Endothelial cell of umbilical vein (primary cell): ENCODE data around the gene SMCHD1. TPM values are rescaled to one million over a fixed set of nuclear protein-coding genes. Genes with fewer than 3 reads are reported as not detected.
A peak's percentile ranks its signal among the peaks of the same experiment; 100 is the strongest.

Source experiments
- BruUV-seq: library from RNA; stranded (reverse); fragments of 400-500 nt; replicated peaks from 2 replicates; lab custom pipeline; 2021; lab: Mats Ljungman, UMichigan
- CTCF ChIA-PET: fragments of 300-600, 350-600 bp; sonication (Branson Sonifier 250); formaldehyde crosslinking; loops from one replicate; lab custom pipeline; 2021; ENCODE audit warnings: antibody characterized with exemption, inconsistent platforms; lab: Charles Lee
- POLR2A ChIA-PET: fragments of 300-600, 350-600 bp; sonication (Branson Sonifier 250); formaldehyde crosslinking; loops from one replicate; lab custom pipeline; 2021; ENCODE audit warnings: antibody characterized with exemption, inconsistent platforms; lab: Charles Lee
- DNase-seq: peaks from one replicate; pipeline ENCODE4 v3.0.0-alpha.2; 2011; ENCODE audit warnings: low read depth, low spot score
- FAIRE-seq: peaks from 2 replicates; lab custom pipeline; 2011; peaks lifted over from hg19 to GRCh38; lab: Jason Lieb, UNC
- H2AFZ ChIP-seq: 2 replicates; pipeline ENCODE4 v1.6.0; 2012; ENCODE audit warnings: low read depth, low read length, control low read depth, inconsistent platforms
- H3K27ac ChIP-seq: 2 replicates; pipeline ENCODE4 v1.5.1; 2011; ENCODE audit warnings: low read depth, mild to moderate bottlenecking, control low read depth, low read length, moderate library complexity; ENCODE audit not compliant: insufficient read depth
- H3K27me3 ChIP-seq, 2 experiments: 2 replicates each; pipeline versions ENCODE4 v1.6.0 to v1.6.1; 2011; ENCODE audit warnings: low read length in 2 of 2, mixed read lengths in 1 of 2; ENCODE audit not compliant: control insufficient read depth in 2 of 2, insufficient read depth in 2 of 2
- H3K36me3 ChIP-seq, 2 experiments: 2 replicates in 1 of 2; 3 replicates in 1 of 2; pipeline ENCODE4 v1.5.1; 2011; ENCODE audit warnings: low read length in 2 of 2, mild to moderate bottlenecking in 1 of 2, moderate library complexity in 1 of 2; ENCODE audit not compliant: control insufficient read depth in 2 of 2, insufficient read depth in 2 of 2; ENCODE audit errors: extremely low read depth in 1 of 2
- H3K4me1 ChIP-seq: 3 replicates; pipeline ENCODE4 v1.5.1; 2011; ENCODE audit warnings: mild to moderate bottlenecking, low read length; ENCODE audit not compliant: control insufficient read depth, insufficient read depth; ENCODE audit errors: extremely low read depth
- H3K4me2 ChIP-seq: 2 replicates; pipeline ENCODE4 v1.6.1; 2011; ENCODE audit warnings: low read length, control low read depth, mixed read lengths; ENCODE audit not compliant: insufficient read depth
- H3K4me3 ChIP-seq, 3 experiments: fragments of 200-600 bp in 1 of 3; sonication (generic), shearing (Covaris generic) in 1 of 3; replicated peaks in 1 of 3; 2 replicates each; pipeline ENCODE4 v1.5.1; 2011 to 2016; ENCODE audit warnings: control low read depth in 3 of 3, low read length in 3 of 3, mild to moderate bottlenecking in 2 of 3, inconsistent platforms in 1 of 3, low read depth in 1 of 3, moderate library complexity in 1 of 3; ENCODE audit not compliant: insufficient read depth in 1 of 3
- H3K79me2 ChIP-seq: 2 replicates; pipeline ENCODE4 v1.6.0; 2012; ENCODE audit warnings: low read length, inconsistent platforms; ENCODE audit not compliant: control insufficient read depth, insufficient read depth
- H3K9ac ChIP-seq: replicated peaks from 2 replicates; pipeline ENCODE3; 2011; ENCODE audit warnings: low read length, control low read depth; ENCODE audit not compliant: insufficient read depth; ENCODE audit errors: extremely low read depth
- H3K9me1 ChIP-seq: replicated peaks from 3 replicates; pipeline ENCODE4 v1.6.0; 2011; ENCODE audit warnings: mild to moderate bottlenecking, low read length; ENCODE audit not compliant: control insufficient read depth, insufficient read depth; ENCODE audit errors: extremely low read depth
- H3K9me3 ChIP-seq: replicated peaks from 2 replicates; pipeline ENCODE4 v1.5.1; 2012; ENCODE audit warnings: low read length, inconsistent platforms; ENCODE audit not compliant: control insufficient read depth, insufficient read depth
- H4K20me1 ChIP-seq: replicated peaks from 2 replicates; pipeline ENCODE3; 2011; ENCODE audit warnings: mild to moderate bottlenecking, low read length; ENCODE audit not compliant: control insufficient read depth, insufficient read depth; ENCODE audit errors: extremely low read depth
- EZH2 ChIP-seq: IDR thresholded peaks from 2 replicates; pipeline ENCODE4 v1.6.1; 2012; ENCODE audit warnings: borderline replicate concordance, low read depth, mild to moderate bottlenecking, moderate library complexity, low read length, inconsistent platforms; ENCODE audit not compliant: severe bottlenecking
- FOS ChIP-seq: IDR thresholded peaks from 2 replicates; pipeline ENCODE4 v1.6.1; 2011; ENCODE audit warnings: mild to moderate bottlenecking, low read length, moderate library complexity, borderline replicate concordance; ENCODE audit not compliant: insufficient read depth
- GATA2 ChIP-seq: IDR thresholded peaks from 2 replicates; pipeline ENCODE4 v1.7.0; 2011; ENCODE audit warnings: low read depth, mild to moderate bottlenecking, moderate library complexity, mixed read lengths, low read length; ENCODE audit not compliant: insufficient read length, insufficient read depth
- JUN ChIP-seq: IDR thresholded peaks from 2 replicates; pipeline ENCODE4 v1.6.1; 2011; ENCODE audit warnings: borderline replicate concordance, low read depth; ENCODE audit not compliant: insufficient read length, insufficient read depth
- MYC ChIP-seq: IDR thresholded peaks from one replicate; pipeline ENCODE4 v1.6.1; 2011; ENCODE audit warnings: mild to moderate bottlenecking, low read depth, low read length
- POLR2A ChIP-seq: IDR thresholded peaks from 2 replicates; pipeline ENCODE4 v1.6.1; 2012; ENCODE audit warnings: low read depth, mild to moderate bottlenecking, control low read depth, low read length
- POLR2AphosphoS5 ChIP-seq: IDR thresholded peaks from 2 replicates; pipeline ENCODE4 v1.6.1; 2012; ENCODE audit warnings: low read depth, mild to moderate bottlenecking, control low read depth, low read length, moderate library complexity; ENCODE audit not compliant: insufficient read depth
- dilution Hi-C: fragments of 300-500 bp; cut with MboI; formaldehyde crosslinking; loops from one replicate; pipeline ENCODE4 v1.15.0; 2019; ENCODE audit warnings: low sequenced_read_pairs; ENCODE audit not compliant: extremely low pct_ligation_motif_present
- intact Hi-C: fragments of 100-400 bp; cut with micrococcal nuclease; formaldehyde crosslinking; loops from one replicate; pipeline ENCODE4 v1.10.0; 2022
- polyA plus RNA-seq, 4 experiments: library from polyadenylated mRNA; depleted of rRNA in 3 of 4; stranded (reverse) in 3 of 4; unstranded in 1 of 4; fragments of >200 nt; gene quantifications; 2 replicates each; pipeline versions ENCODE4 v1.2.1 to v1.2.3, GENCODE V29; 2011 to 2012; ENCODE audit warnings: missing spikeins in 1 of 4
- total RNA-seq: library from RNA; stranded (reverse); gene quantifications from 2 replicates; pipeline ENCODE4 v1.2.3, GENCODE V29; 2021
- TF ChIP-seq, protein P1 (sequence below): IDR thresholded peaks from 2 replicates; pipeline ENCODE4 v1.6.1; 2011; ENCODE audit not compliant: insufficient read depth, insufficient read length

SMCHD1 gene
- total and polyA plus RNA-seq, 2 donors (not counting 3 experiments of a cell fraction or from before 2014, with no cell fraction given), result 7.4 to 39.9 TPM

DNA sequence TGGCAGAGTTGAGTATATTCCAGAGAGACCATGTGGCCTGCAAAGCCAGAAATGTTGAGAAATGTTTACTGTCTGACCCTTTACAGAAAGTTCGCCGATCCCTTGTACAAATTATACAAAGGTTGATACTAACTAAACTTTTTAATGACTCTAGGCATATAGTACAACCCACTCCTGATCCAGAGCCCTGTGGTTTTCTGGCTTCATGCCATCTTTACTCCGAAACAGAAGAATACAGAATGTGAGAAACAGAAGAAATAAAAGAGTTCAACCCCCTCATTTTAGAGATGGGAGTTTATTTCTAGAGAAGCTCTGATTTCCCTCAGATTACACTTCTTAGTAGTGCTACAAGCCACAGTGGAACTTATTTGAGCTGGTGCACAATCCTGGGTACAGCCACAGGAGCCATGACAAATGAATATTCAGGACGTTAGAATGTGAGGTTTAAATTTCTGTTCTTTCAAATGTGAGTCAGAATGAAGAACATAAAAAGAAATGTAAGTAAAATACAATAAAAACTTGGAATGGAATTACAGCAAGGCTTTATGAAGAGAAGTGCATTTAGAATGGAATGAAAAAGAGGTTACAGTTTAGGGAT is 38.0 kb upstream of the SMCHD1 start:
- dilution Hi-C loops, result no loop called here
- no peaks in the 10 kb centered on the region for H3K4me1 ChIP-seq
- no peak overlapping the region for H2AFZ ChIP-seq
- no peaks in the 10 kb centered on the region for H4K20me1 ChIP-seq
- no peak overlapping the region for H3K4me3 ChIP-seq
- no peak for DNase-seq
- TF ChIP-seq MYC (no peak), GATA2 (no peak), JUN (no peak)
- TF ChIP-seq, protein P1, sequence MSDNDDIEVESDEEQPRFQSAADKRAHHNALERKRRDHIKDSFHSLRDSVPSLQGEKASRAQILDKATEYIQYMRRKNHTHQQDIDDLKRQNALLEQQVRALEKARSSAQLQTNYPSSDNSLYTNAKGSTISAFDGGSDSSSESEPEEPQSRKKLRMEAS, result no peak
- POLR2A ChIA-PET, result no interaction called here
- no peak for FAIRE-seq
- CTCF ChIA-PET, result no interaction called here
- H3K27me3 ChIP-seq, result no peaks in the 10 kb centered on the region
- H3K4me2 ChIP-seq, result no peak overlapping the region
- H3K27ac ChIP-seq, result no peak overlapping the region
- no peaks in the 10 kb centered on the region for H3K9me1 ChIP-seq
- BruUV-seq, result no TSS peak
- H3K79me2 ChIP-seq, result no peaks in the 10 kb centered on the region
- no peak overlapping the region for H3K9ac ChIP-seq
- no peaks in the 10 kb centered on the region for H3K9me3 ChIP-seq
- intact Hi-C loops, result no loop called here
- peaks cover 1 to 5% of the 10 kb centered on the region in 2 experiments for H3K36me3 ChIP-seq

DNA sequence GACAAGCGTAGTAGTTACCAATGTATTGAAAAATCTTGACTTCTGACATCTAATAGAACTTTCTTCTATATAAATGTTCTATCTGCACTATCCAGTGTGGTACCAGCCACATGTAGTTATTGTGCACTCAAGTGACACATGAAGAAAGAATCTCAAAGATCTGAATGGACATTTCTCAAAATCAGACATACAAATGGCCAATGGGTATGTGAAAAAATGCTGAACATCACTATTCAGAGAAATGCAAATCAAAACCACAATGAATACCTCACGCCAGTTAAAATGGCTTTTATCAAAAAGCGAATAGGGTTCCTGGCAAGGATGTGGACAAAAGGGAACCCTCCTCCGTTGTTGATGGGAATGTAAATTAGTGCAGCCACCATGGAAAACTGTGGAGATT is 37.5 kb upstream of the SMCHD1 start:
- H3K9ac ChIP-seq, result no peak overlapping the region
- H3K4me1 ChIP-seq, result no peaks in the 10 kb centered on the region
- no peaks in the 10 kb centered on the region for H3K9me3 ChIP-seq
- POLR2A ChIA-PET, result no interaction called here
- DNase-seq (no peak), FAIRE-seq (peak; percentile 73)
- H3K27me3 ChIP-seq, result no peaks in the 10 kb centered on the region
- H4K20me1 ChIP-seq, result no peaks in the 10 kb centered on the region
- intact Hi-C loops (no loop called here), dilution Hi-C loops (no loop called here)
- CTCF ChIA-PET, result no interaction called here
- no peak overlapping the region for H2AFZ ChIP-seq
- no peaks in the 10 kb centered on the region for H3K9me1 ChIP-seq
- H3K36me3 ChIP-seq, result peaks cover 1 to 5% of the 10 kb centered on the region in 2 experiments
- no peak for TF ChIP-seq FOS
- TF ChIP-seq POLR2AphosphoS5, result no peak
- TF ChIP-seq, protein P1, result no peak
- TF ChIP-seq JUN, result no peak
- no peak for TF ChIP-seq MYC
- no peak for TF ChIP-seq EZH2
- TF ChIP-seq POLR2A, result no peak
- H3K4me2 ChIP-seq, result no peak overlapping the region
- no TSS peak for BruUV-seq
- H3K79me2 ChIP-seq, result no peaks in the 10 kb centered on the region
- H3K27ac ChIP-seq, result no peak overlapping the region
- no peak overlapping the region for H3K4me3 ChIP-seq
